NB4 (cell line): ENCODE data around the gene SOX2.

ENCODE experiments used
- CTCF ChIP-seq: IDR thresholded peaks from one replicate; pipeline ENCODE4 v1.5.1; 2012; ENCODE audit warnings: low read depth, low read length
- MAX ChIP-seq: IDR thresholded peaks from 2 replicates; pipeline ENCODE4 v1.6.1; 2011; ENCODE audit warnings: low read depth, low read length
- POLR2A ChIP-seq: IDR thresholded peaks from 2 replicates; pipeline ENCODE4 v1.6.1; 2011; ENCODE audit warnings: mild to moderate bottlenecking; ENCODE audit not compliant: insufficient read length; ENCODE audit errors: extremely low read depth

GRCh38 chr3:181712553-181713279 is 991 bp downstream of the SOX2 start:
- TF ChIP-seq CTCF (no peak), POLR2A (no peak), MAX (no peak)
